ENCODE data around the gene IFT122. TPM values are rescaled to one million over a fixed set of nuclear protein-coding genes. Genes with fewer than 3 reads are reported as not detected.

IFT122 gene
- total and polyA plus RNA-seq, 2 experiments from 2014 or later, result 10.2 to 38.8 TPM

DNA sequence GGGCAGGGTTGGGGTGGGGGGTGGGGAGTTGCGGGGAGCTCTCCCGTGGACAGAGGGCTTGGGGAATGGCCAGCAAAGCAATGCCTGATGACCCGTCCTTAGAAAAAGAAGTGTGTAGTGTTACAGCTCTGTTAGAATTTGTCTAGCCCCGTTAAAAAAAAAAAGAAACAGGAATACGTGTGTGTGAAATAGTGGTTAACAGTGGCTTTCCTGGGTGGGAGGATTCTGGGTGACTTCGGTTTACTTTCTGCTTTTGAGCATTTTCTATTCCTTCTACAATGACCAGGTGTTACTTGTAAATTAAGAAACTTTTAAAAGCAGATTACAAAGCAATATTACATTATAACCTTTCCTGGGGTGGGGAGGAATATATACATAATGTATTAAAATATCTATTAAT, 127.9 kb downstream of the IFT122 start (continued):
- TF ChIP-seq ZNF462 (CRISPR knock-in tag; IDR thresholded peaks at IDR 0.05) (no peak), NANOG (IDR thresholded peaks at IDR 0.05; ENCODE audit: borderline replicate concordance) (no peak), STAT1 (IDR thresholded peaks at IDR 0.05; ENCODE audit: unreplicated experiment) (no peak), ZNF331 (CRISPR knock-in tag; IDR thresholded peaks at IDR 0.05; ENCODE audit: low read depth) (no peak)
- TF ChIP-seq, protein P1, sequence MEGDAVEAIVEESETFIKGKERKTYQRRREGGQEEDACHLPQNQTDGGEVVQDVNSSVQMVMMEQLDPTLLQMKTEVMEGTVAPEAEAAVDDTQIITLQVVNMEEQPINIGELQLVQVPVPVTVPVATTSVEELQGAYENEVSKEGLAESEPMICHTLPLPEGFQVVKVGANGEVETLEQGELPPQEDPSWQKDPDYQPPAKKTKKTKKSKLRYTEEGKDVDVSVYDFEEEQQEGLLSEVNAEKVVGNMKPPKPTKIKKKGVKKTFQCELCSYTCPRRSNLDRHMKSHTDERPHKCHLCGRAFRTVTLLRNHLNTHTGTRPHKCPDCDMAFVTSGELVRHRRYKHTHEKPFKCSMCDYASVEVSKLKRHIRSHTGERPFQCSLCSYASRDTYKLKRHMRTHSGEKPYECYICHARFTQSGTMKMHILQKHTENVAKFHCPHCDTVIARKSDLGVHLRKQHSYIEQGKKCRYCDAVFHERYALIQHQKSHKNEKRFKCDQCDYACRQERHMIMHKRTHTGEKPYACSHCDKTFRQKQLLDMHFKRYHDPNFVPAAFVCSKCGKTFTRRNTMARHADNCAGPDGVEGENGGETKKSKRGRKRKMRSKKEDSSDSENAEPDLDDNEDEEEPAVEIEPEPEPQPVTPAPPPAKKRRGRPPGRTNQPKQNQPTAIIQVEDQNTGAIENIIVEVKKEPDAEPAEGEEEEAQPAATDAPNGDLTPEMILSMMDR (conservative IDR thresholded peaks at IDR 0.05; ENCODE audit: low read depth in 2 of 2), result no peak

- peaks cover 6% of the 10 kb centered on the region for H3K4me1 Mint-ChIP-seq
- H2AFZ ChIP-seq, result no peak overlapping the region
- no peak overlapping the region for H3K27ac Mint-ChIP-seq
- DNase-seq (ENCODE audit: low spot score), result no peak
- H3K9me3 Mint-ChIP-seq, result no peaks in the 10 kb centered on the region
- H3K27me3 Mint-ChIP-seq (ENCODE audit: insufficient read depth, low read depth, poor library complexity), result peaks cover 1% of the 10 kb centered on the region
- H3F3A ChIP-seq (replicated peaks; ENCODE audit: low read depth), result no peaks in the 10 kb centered on the region
- H3K27ac ChIP-seq (ENCODE audit: low read depth), result no peak overlapping the region
- no peaks in the 10 kb centered on the region for H4K20me1 ChIP-seq (replicated peaks; ENCODE audit: insufficient read depth)
- H3K4me2 ChIP-seq, result no peak overlapping the region
- ATAC-seq, result no peak
- H3K4me3 Mint-ChIP-seq, result no peak overlapping the region
- H3K9me2 ChIP-seq (ENCODE audit: insufficient read depth), result no peaks in the 10 kb centered on the region
- no peaks in the 10 kb centered on the region for H3K27me3 ChIP-seq (ENCODE audit: insufficient read depth)
- no peaks in the 10 kb centered on the region for H3K4me1 ChIP-seq (ENCODE audit: insufficient read depth)
- H3K36me3 ChIP-seq (ENCODE audit: insufficient read depth), result no peaks in the 10 kb centered on the region
- no peak overlapping the region for H3K4me3 ChIP-seq
- H3K79me2 ChIP-seq (replicated peaks; ENCODE audit: insufficient read depth), result no peaks in the 10 kb centered on the region
- TF ChIP-seq STAT1 (IDR thresholded peaks at IDR 0.05; ENCODE audit: unreplicated experiment) (no peak), ZNF331 (CRISPR knock-in tag; IDR thresholded peaks at IDR 0.05; ENCODE audit: low read depth) (no peak)
- peaks cover 2% of the 10 kb centered on the region; the same call in 1 of the 3 replicates for H3K36me3 Mint-ChIP-seq (ENCODE audit: low read depth)
Measured at GRCh38 chr3:129569856-129570255, 129.8 kb downstream of the IFT122 start.

Small RNA genes within 50 kb of the gene (small RNA-seq; reads per million reads assigned to genes)
- gene SNORA7B (ENCODE audit: low replicate concordance), result 1.4 reads per million, percentile 73 among the genes with 10 or more reads in this experiment

Other genes starting within 250 kb of the IFT122 start
- 91.7 and 106 TPM in 2 replicates for gene COPG1, start 190.6 kb upstream of the IFT122 start, total RNA-seq (2014; rRNA removed; shearing (Covaris generic))
- 50.0 and 51.5 TPM in 2 replicates for gene COPG1, start 190.6 kb upstream of the IFT122 start, polyA plus RNA-seq (2016; fragmentation: Nextera tagmentation; extraction: Ambion mirVana)
- gene HMCES, start 161.4 kb upstream of the IFT122 start, total RNA-seq (2014; rRNA removed; shearing (Covaris generic)), result 44.5 and 45.6 TPM in 2 replicates
- 35.3 and 36.5 TPM in 2 replicates for gene HMCES, start 161.4 kb upstream of the IFT122 start, polyA plus RNA-seq (2016; fragmentation: Nextera tagmentation; extraction: Ambion mirVana)
- gene EFCAB12, start 11.6 kb upstream of the IFT122 start, total RNA-seq (2014; rRNA removed; shearing (Covaris generic)), result 0.24 and 0.54 TPM in 2 replicates
- gene EFCAB12, start 11.6 kb upstream of the IFT122 start, polyA plus RNA-seq (2016; fragmentation: Nextera tagmentation; extraction: Ambion mirVana), result 0.17 and 0.65 TPM in 2 replicates
- 26.4 and 33.9 TPM in 2 replicates for gene MBD4, start 276 bp upstream of the IFT122 start, total RNA-seq (2014; rRNA removed; shearing (Covaris generic))
- gene MBD4, start 276 bp upstream of the IFT122 start, polyA plus RNA-seq (2016; fragmentation: Nextera tagmentation; extraction: Ambion mirVana), result 51.8 and 59.3 TPM in 2 replicates
- gene RHO, start 88.4 kb downstream of the IFT122 start, total RNA-seq (2014; rRNA removed; shearing (Covaris generic)), result not detected in 2 replicates
- not detected in 2 replicates for gene RHO, start 88.4 kb downstream of the IFT122 start, polyA plus RNA-seq (2016; fragmentation: Nextera tagmentation; extraction: Ambion mirVana)
- gene H1-8, start 103.0 kb downstream of the IFT122 start, total RNA-seq (2014; rRNA removed; shearing (Covaris generic)), result not detected in 2 replicates
- not detected in 2 replicates for gene H1-8, start 103.0 kb downstream of the IFT122 start, polyA plus RNA-seq (2016; fragmentation: Nextera tagmentation; extraction: Ambion mirVana)
- 30.7 and 60.4 TPM in 2 replicates for gene PLXND1, start 166.5 kb downstream of the IFT122 start, total RNA-seq (2014; rRNA removed; shearing (Covaris generic))
- 13.3 and 14.7 TPM in 2 replicates for gene PLXND1, start 166.5 kb downstream of the IFT122 start, polyA plus RNA-seq (2016; fragmentation: Nextera tagmentation; extraction: Ambion mirVana)